B cell (primary cell): ENCODE measurements around the gene DKKL1. TPM values are rescaled to one million over a fixed set of nuclear protein-coding genes. Genes with fewer than 3 reads are reported as not detected.
A peak's percentile ranks its signal among the peaks of the same experiment; 100 is the strongest.

Source experiments
- ATAC-seq: fragments of 200-7000 bp; cut with Tn5 transposase; one replicate; pipeline ENCODE4 v1.10.0; 2021; ENCODE audit warnings: low read depth, mild to moderate bottlenecking, moderate number of reproducible peaks, moderate library complexity
- CTCF ChIA-PET: fragments of 350-600 bp; sonication (Branson Sonifier 250); formaldehyde crosslinking; loops from one replicate; lab custom pipeline; 2021; ENCODE audit warnings: antibody characterized with exemption, inconsistent platforms; lab: Charles Lee
- POLR2A ChIA-PET: fragments of 350-600 bp; sonication (Branson Sonifier 250); formaldehyde crosslinking; loops from one replicate; lab custom pipeline; 2021; ENCODE audit warnings: antibody characterized with exemption; lab: Charles Lee
- DNase-seq: peaks from one replicate; pipeline ENCODE4 v3.0.0; 2013
- H2AFZ ChIP-seq: 2 replicates; pipeline ENCODE4 v1.6.1; 2012; ENCODE audit warnings: mild to moderate bottlenecking, low read depth, low read length; ENCODE audit not compliant: insufficient read depth, poor library complexity, severe bottlenecking
- H3K27ac ChIP-seq, 2 donors: 1 replicate in 1 of 2; 2 replicates in 1 of 2; pipeline ENCODE4 v1.5.1; 2012 to 2013; ENCODE audit warnings: low read length in 2 of 2, mild to moderate bottlenecking in 2 of 2, moderate library complexity in 1 of 2
- H3K27me3 ChIP-seq, 4 experiments: fragments of 200-600 bp in 1 of 4; sonication (generic) in 1 of 4; replicated peaks in 1 of 4; 1 replicate in 2 of 4; 2 replicates in 2 of 4; pipeline versions ENCODE4 v1.6.1 to v1.7.0; 2013 to 2016; ENCODE audit warnings: low read length in 3 of 4, mild to moderate bottlenecking in 2 of 4, mixed read lengths in 1 of 4, moderate library complexity in 1 of 4; ENCODE audit not compliant: insufficient read depth in 4 of 4, control insufficient read depth in 3 of 4; ENCODE audit errors: control extremely low read depth in 1 of 4
- H3K36me3 ChIP-seq, 2 experiments: replicated peaks in 1 of 2; 1 replicate in 1 of 2; 2 replicates in 1 of 2; pipeline versions ENCODE4 v1.6.1 to v1.7.1; 2013; ENCODE audit warnings: low read length in 1 of 2; ENCODE audit not compliant: insufficient read depth in 2 of 2, control insufficient read depth in 1 of 2; ENCODE audit errors: control extremely low read depth in 1 of 2, extremely low read depth in 1 of 2
- H3K4me1 ChIP-seq, 2 donors: fragments of 200-600 bp in 1 of 2; sonication (generic) in 1 of 2; 1 replicate in 1 of 2; 2 replicates in 1 of 2; pipeline versions ENCODE4 v1.5.1 to v1.6.1; 2013 to 2017; ENCODE audit warnings: low read length in 2 of 2; ENCODE audit not compliant: control insufficient read depth in 2 of 2, insufficient read depth in 2 of 2
- H3K4me2 ChIP-seq: replicated peaks from 2 replicates; pipeline ENCODE3; 2012; ENCODE audit warnings: mild to moderate bottlenecking, low read depth, low read length; ENCODE audit not compliant: poor library complexity, severe bottlenecking
- H3K4me3 ChIP-seq, 5 experiments: fragments of 200-600 bp in 1 of 5; sonication (generic) in 1 of 5; 1 replicate in 3 of 5; 2 replicates in 2 of 5; pipeline versions ENCODE4 v1.5.1 to v1.7.0; 2011 to 2016; ENCODE audit warnings: low read length in 4 of 5, mild to moderate bottlenecking in 4 of 5, low read depth in 2 of 5, control low read depth in 1 of 5, moderate library complexity in 1 of 5; ENCODE audit not compliant: insufficient read depth in 1 of 5; ENCODE audit errors: control extremely low read depth in 1 of 5, extremely low read depth in 1 of 5
- H3K79me2 ChIP-seq: fragments of 200-600 bp; sonication (generic); one replicate; pipeline ENCODE4 v1.6.0; 2016; ENCODE audit warnings: low read length; ENCODE audit not compliant: control insufficient read depth, insufficient read depth
- H3K9ac ChIP-seq: fragments of 200-600 bp; sonication (generic); 2 replicates; pipeline ENCODE4 v1.6.1; 2017; ENCODE audit warnings: mild to moderate bottlenecking, low read length, moderate library complexity
- H3K9me3 ChIP-seq, 3 donors: one replicate each; pipeline versions ENCODE4 v1.6.1 to v1.7.1; 2013; ENCODE audit warnings: low read length in 2 of 3; ENCODE audit not compliant: control insufficient read depth in 2 of 3, insufficient read depth in 1 of 3; ENCODE audit errors: control extremely low read depth in 1 of 3
- H4K20me1 ChIP-seq: 2 replicates; pipeline ENCODE4 v1.6.0; 2012; ENCODE audit warnings: mild to moderate bottlenecking, low read length; ENCODE audit not compliant: insufficient read depth, control insufficient read depth, poor library complexity, severe bottlenecking
- H3K27ac Mint-ChIP-seq: one replicate; pipeline ENCODE4 v1.8.0; 2021; ENCODE audit warnings: mixed read lengths
- H3K27me3 Mint-ChIP-seq: one replicate; pipeline ENCODE4 v1.8.0; 2021; ENCODE audit warnings: mixed read lengths
- H3K4me1 Mint-ChIP-seq: one replicate; pipeline ENCODE4 v1.8.0; 2021; ENCODE audit warnings: mixed read lengths
- H3K4me3 Mint-ChIP-seq: one replicate; pipeline ENCODE4 v1.8.0; 2021; ENCODE audit warnings: mixed read lengths
- H3K9me3 Mint-ChIP-seq: one replicate; pipeline ENCODE4 v1.8.0; 2022; ENCODE audit warnings: mixed read lengths; ENCODE audit not compliant: insufficient read depth
- EZH2 ChIP-seq: IDR thresholded peaks from 2 replicates; pipeline ENCODE4 v1.6.1; 2012; ENCODE audit warnings: borderline replicate concordance, low read depth, mild to moderate bottlenecking, moderate library complexity, low read length; ENCODE audit not compliant: insufficient read depth, poor library complexity, severe bottlenecking
- whole genome bisulfite sequencing: methylation state at CpG from one replicate; pipeline ENCODE4 v1.1.5; 2013; ENCODE audit warnings: missing lambda C conversion rate; ENCODE audit not compliant: insufficient coverage; 5-methylcytosine and 5-hydroxymethylcytosine counted together
- intact Hi-C: fragments of 100-400 bp; cut with micrococcal nuclease; formaldehyde crosslinking; loops from one replicate; pipeline ENCODE4 v1.10.0; 2022
- polyA plus RNA-seq: library from polyadenylated mRNA; depleted of rRNA; stranded (reverse); fragments of >200 nt; gene quantifications from 2 replicates; pipeline ENCODE4 v1.2.3, GENCODE V29; 2012
- total RNA-seq, 2 donors: library from RNA; stranded (reverse); fragments of 120-200 nt in 1 of 2; gene quantifications; 1 replicate in 1 of 2; 2 replicates in 1 of 2; pipeline versions ENCODE4 v1.2.3 to v1.2.4, GENCODE V29; 2013 to 2022
- TF ChIP-seq, protein P1 (sequence below): fragments of 200-600 bp; IDR thresholded peaks from one replicate; pipeline ENCODE4 v1.8.0; 2022; ENCODE audit warnings: antibody characterized with exemption, mild to moderate bottlenecking

Gene DKKL1
- total and polyA plus RNA-seq, 2 donors (not counting 1 experiment from before 2014, with no cell fraction given) = 1.2 to 1.6 TPM

GRCh38 chr19:49359851-49360820 lies 3.5 kb upstream of the DKKL1 start:
- peaks cover 72 to 80% of the 10 kb centered on the region in 2 donors for H3K4me1 ChIP-seq
- peak; percentile 62 for DNase-seq
- peak overlapping the region; percentile 77 for H2AFZ ChIP-seq
- Mint-ChIP-seq H3K4me3 (peak overlapping the region; percentile 61), H3K27ac (peak overlapping the region; percentile 77), H3K4me1 (peaks cover 62% of the 10 kb centered on the region), H3K9me3 (no peaks in the 10 kb centered on the region), H3K27me3 (no peaks in the 10 kb centered on the region)
- H3K9ac ChIP-seq = peak overlapping the region; percentile 7
- peak overlapping the region in 1 of 5 experiments; percentile 18 for H3K4me3 ChIP-seq
- ChIA-PET CTCF (interaction anchor here (0.7 to 1.6 kb wide), 8 partner anchors 15 to 213 kb away, joined by 3 to 5 read pairs (median 3); no protein-coding TSS in a partner anchor), POLR2A (interaction anchor here (0.6 to 1.9 kb wide), 9 partner anchors 11 to 969 kb away, joined by 3 to 18 read pairs (median 5); no protein-coding TSS in a partner anchor)
- peaks cover 0 to 8% (median 4%) of the 10 kb centered on the region in 3 donors for H3K9me3 ChIP-seq
- intact Hi-C loops = loop anchor here (5.0 kb wide), 1 partner anchor 33 kb away; the partner anchor contains the start of gene SLC6A16
- peak overlapping the region; percentile 57 to 70 for H3K27ac ChIP-seq
- TF ChIP-seq EZH2 = no peak
- TF ChIP-seq, protein P1, sequence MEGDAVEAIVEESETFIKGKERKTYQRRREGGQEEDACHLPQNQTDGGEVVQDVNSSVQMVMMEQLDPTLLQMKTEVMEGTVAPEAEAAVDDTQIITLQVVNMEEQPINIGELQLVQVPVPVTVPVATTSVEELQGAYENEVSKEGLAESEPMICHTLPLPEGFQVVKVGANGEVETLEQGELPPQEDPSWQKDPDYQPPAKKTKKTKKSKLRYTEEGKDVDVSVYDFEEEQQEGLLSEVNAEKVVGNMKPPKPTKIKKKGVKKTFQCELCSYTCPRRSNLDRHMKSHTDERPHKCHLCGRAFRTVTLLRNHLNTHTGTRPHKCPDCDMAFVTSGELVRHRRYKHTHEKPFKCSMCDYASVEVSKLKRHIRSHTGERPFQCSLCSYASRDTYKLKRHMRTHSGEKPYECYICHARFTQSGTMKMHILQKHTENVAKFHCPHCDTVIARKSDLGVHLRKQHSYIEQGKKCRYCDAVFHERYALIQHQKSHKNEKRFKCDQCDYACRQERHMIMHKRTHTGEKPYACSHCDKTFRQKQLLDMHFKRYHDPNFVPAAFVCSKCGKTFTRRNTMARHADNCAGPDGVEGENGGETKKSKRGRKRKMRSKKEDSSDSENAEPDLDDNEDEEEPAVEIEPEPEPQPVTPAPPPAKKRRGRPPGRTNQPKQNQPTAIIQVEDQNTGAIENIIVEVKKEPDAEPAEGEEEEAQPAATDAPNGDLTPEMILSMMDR = no peak
- no peaks in the 10 kb centered on the region for H3K36me3 ChIP-seq
- H4K20me1 ChIP-seq = no peaks in the 10 kb centered on the region
- H3K79me2 ChIP-seq = no peaks in the 10 kb centered on the region
- H3K27me3 ChIP-seq = peaks cover 0 to 10% (median 3%) of the 10 kb centered on the region in 4 experiments
- WGBS = 59% methylated on average over 13 of the region's 17 CpGs
- H3K4me2 ChIP-seq = peak overlapping the region; percentile 98
- ATAC-seq = no peak
